Nephron progenitor cell (in vitro differentiated cells): Measurements from ENCODE around the gene KCNN4.

Source experiments
- DNase-seq: peaks from one replicate; pipeline ENCODE4 v3.0.0; 2021
- H3K27ac Mint-ChIP-seq: 2 replicates; pipeline ENCODE4 v1.8.0; 2021; ENCODE audit warnings: mild to moderate bottlenecking, moderate library complexity, mixed read lengths
- H3K27me3 Mint-ChIP-seq: 2 replicates; pipeline ENCODE4 v1.8.0; 2021; ENCODE audit warnings: mild to moderate bottlenecking, low read depth, mixed read lengths; ENCODE audit not compliant: poor library complexity
- H3K36me3 Mint-ChIP-seq: 2 replicates; pipeline ENCODE4 v1.8.0; 2021; ENCODE audit warnings: low read depth, mixed read lengths
- H3K4me1 Mint-ChIP-seq: 2 replicates; pipeline ENCODE4 v1.8.0; 2021; ENCODE audit warnings: mixed read lengths
- H3K4me3 Mint-ChIP-seq: 2 replicates; pipeline ENCODE4 v1.8.0; 2021; ENCODE audit warnings: mild to moderate bottlenecking, moderate library complexity, mixed read lengths
- H3K9me3 Mint-ChIP-seq: 2 replicates; pipeline ENCODE4 v1.8.0; 2021; ENCODE audit warnings: mild to moderate bottlenecking, moderate library complexity, mixed read lengths
- CTCF ChIP-seq: fragments of 200-600 bp; sonication (generic); IDR thresholded peaks from 2 replicates; pipeline ENCODE4 v1.5.0; 2021; ENCODE audit warnings: antibody characterized with exemption

The KCNN4 gene

GRCh38 chr19:43748205-43748594, 32.6 kb downstream of the KCNN4 start:
- H3K9me3 Mint-ChIP-seq = no peaks in the 10 kb centered on the region
- H3K36me3 Mint-ChIP-seq = peaks cover 61% of the 10 kb centered on the region
- no peak for TF ChIP-seq CTCF
- H3K27me3 Mint-ChIP-seq = no peaks in the 10 kb centered on the region
- DNase-seq = no peak
- no peak overlapping the region for H3K4me3 Mint-ChIP-seq
- H3K4me1 Mint-ChIP-seq = peaks cover 14% of the 10 kb centered on the region
- H3K27ac Mint-ChIP-seq = no peak overlapping the region

- no peak for TF ChIP-seq CTCF
- no peak for DNase-seq
- Mint-ChIP-seq H3K4me1 (peaks cover 9% of the 10 kb centered on the region), H3K9me3 (no peaks in the 10 kb centered on the region), H3K36me3 (peaks cover 61% of the 10 kb centered on the region), H3K4me3 (no peak overlapping the region), H3K27ac (no peak overlapping the region), H3K27me3 (no peaks in the 10 kb centered on the region)
Measured at GRCh38 chr19:43747557-43748204, 33.1 kb downstream of the KCNN4 start.

- DNase-seq = no peak
- Mint-ChIP-seq H3K9me3 (no peaks in the 10 kb centered on the region), H3K4me3 (no peak overlapping the region), H3K4me1 (no peaks in the 10 kb centered on the region), H3K27ac (peak overlapping the region; percentile 39), H3K36me3 (peaks cover 70% of the 10 kb centered on the region), H3K27me3 (no peaks in the 10 kb centered on the region)
- no peak for TF ChIP-seq CTCF
Measured at GRCh38 chr19:43743059-43743458, 37.7 kb downstream of the KCNN4 start.

- H3K27ac Mint-ChIP-seq = no peak overlapping the region
- H3K27me3 Mint-ChIP-seq = no peaks in the 10 kb centered on the region
- no peak for DNase-seq
- no peak overlapping the region for H3K4me3 Mint-ChIP-seq
- no peaks in the 10 kb centered on the region for H3K4me1 Mint-ChIP-seq
- H3K9me3 Mint-ChIP-seq = no peaks in the 10 kb centered on the region
- peaks cover 82% of the 10 kb centered on the region for H3K36me3 Mint-ChIP-seq
- TF ChIP-seq CTCF = no peak
Measured at GRCh38 chr19:43741075-43741825, 39.5 kb downstream of the KCNN4 start.

- no peaks in the 10 kb centered on the region for H3K9me3 Mint-ChIP-seq
- peaks cover 86% of the 10 kb centered on the region for H3K36me3 Mint-ChIP-seq
- no peak for TF ChIP-seq CTCF
- DNase-seq = no peak
- no peak overlapping the region for H3K27ac Mint-ChIP-seq
- no peak overlapping the region for H3K4me3 Mint-ChIP-seq
- H3K4me1 Mint-ChIP-seq = no peaks in the 10 kb centered on the region
- H3K27me3 Mint-ChIP-seq = no peaks in the 10 kb centered on the region
Measured at GRCh38 chr19:43739439-43740235, 41.1 kb downstream of the KCNN4 start.
